ENCODE results near the gene ZMIZ1.

- TF ChIP-seq YY1 (IDR thresholded peaks at IDR 0.05; ENCODE audit: insufficient read depth, insufficient read length) = no peak
- TF ChIP-seq SUZ12 (IDR thresholded peaks at IDR 0.05; ENCODE audit: extremely low read depth, insufficient read depth, insufficient read length) = no peak
Observed at GRCh38 chr10:79142522-79143309, 74.0 kb downstream of the ZMIZ1 start.

Data from NT2/D1 (cell line).